ENCODE results near the gene RALY. TPM values are rescaled to one million over a fixed set of nuclear protein-coding genes. Genes with fewer than 3 reads are reported as not detected.

The RALY gene
- total RNA-seq, 1 experiment from 2014 or later = 164 TPM

GRCh38 chr20:34112600-34113101 lies 118.9 kb downstream of the RALY start:
- peak; percentile 29 for ATAC-seq

DNA sequence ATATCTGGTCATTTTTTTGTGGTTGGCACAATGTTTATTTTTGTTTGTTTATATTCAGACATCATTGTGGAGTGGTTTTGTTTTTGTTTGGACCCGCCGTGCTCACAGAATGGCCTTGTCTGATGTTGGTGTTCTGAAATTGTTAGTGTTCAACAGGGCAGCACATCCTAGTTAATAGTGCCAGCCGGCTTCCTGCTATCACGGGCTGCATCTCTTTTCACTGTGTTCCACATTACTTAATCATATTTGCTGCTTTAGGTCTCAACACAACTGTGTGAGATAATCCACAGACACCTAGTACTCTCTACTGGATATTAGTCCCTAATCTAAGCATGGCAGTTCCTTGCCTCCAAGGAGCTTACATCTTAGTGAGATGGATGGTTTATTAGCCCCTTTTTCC lies 121.1 kb downstream of the RALY start:
- peaks cover 13% of the 10 kb centered on the region; the same call in 1 of the 2 replicates for H3K36me3 ChIP-seq (ENCODE audit: control insufficient read depth, insufficient read depth, low read length)
- no peak overlapping the region for H3K27ac ChIP-seq (ENCODE audit: low read length)
- H3K4me1 ChIP-seq (ENCODE audit: control insufficient read depth, insufficient read depth, low read length) = peaks cover 6% of the 10 kb centered on the region; the same call in 1 of the 2 replicates
- POLR2A ChIA-PET = no interaction called here
- H3K27me3 ChIP-seq (ENCODE audit: control insufficient read depth, insufficient read depth, low read length) = no peaks in the 10 kb centered on the region
- BruUV-seq (replicated peaks) = no TSS peak
- no peak for ATAC-seq
- intact Hi-C loops (cut with micrococcal nuclease; ENCODE audit: unreplicated experiment) (no loop called here), in situ Hi-C loops (cut with HindIII; ENCODE audit: low pct_unique_long_range_greater_than_20kb, low sequenced_read_pairs) (no loop called here)
- H3K9me3 ChIP-seq (ENCODE audit: control insufficient read depth, insufficient read depth, low read depth, low read length) = no peaks in the 10 kb centered on the region
- DNase-seq (ENCODE audit: low read depth, low spot score) = no peak
- CTCF ChIA-PET = no interaction called here
- no peak for TF ChIP-seq SIN3A (IDR thresholded peaks at IDR 0.05; ENCODE audit: borderline replicate concordance, insufficient read depth, low read depth, low read length)
- TF ChIP-seq TCF7L2 (IDR thresholded peaks at IDR 0.05; ENCODE audit: low read depth, low read length) = no peak
- no peak for TF ChIP-seq REST (IDR thresholded peaks at IDR 0.05; ENCODE audit: insufficient read depth in 1 of 2, low read depth in 2 of 2, low read length in 1 of 2)
- TF ChIP-seq POLR2AphosphoS5 (IDR thresholded peaks at IDR 0.05; ENCODE audit: low read depth, low read length) = no peak
- TF ChIP-seq, protein P1, sequence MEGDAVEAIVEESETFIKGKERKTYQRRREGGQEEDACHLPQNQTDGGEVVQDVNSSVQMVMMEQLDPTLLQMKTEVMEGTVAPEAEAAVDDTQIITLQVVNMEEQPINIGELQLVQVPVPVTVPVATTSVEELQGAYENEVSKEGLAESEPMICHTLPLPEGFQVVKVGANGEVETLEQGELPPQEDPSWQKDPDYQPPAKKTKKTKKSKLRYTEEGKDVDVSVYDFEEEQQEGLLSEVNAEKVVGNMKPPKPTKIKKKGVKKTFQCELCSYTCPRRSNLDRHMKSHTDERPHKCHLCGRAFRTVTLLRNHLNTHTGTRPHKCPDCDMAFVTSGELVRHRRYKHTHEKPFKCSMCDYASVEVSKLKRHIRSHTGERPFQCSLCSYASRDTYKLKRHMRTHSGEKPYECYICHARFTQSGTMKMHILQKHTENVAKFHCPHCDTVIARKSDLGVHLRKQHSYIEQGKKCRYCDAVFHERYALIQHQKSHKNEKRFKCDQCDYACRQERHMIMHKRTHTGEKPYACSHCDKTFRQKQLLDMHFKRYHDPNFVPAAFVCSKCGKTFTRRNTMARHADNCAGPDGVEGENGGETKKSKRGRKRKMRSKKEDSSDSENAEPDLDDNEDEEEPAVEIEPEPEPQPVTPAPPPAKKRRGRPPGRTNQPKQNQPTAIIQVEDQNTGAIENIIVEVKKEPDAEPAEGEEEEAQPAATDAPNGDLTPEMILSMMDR (IDR thresholded peaks at IDR 0.05) = no peak
- H3K4me3 ChIP-seq (ENCODE audit: low read depth in 2 of 2, low read length in 2 of 2) = no peak overlapping the region

More at GRCh38 chr20:34112600-34113101, 118.9 kb downstream of the RALY start:
- no peak for TF ChIP-seq SIN3A (IDR thresholded peaks at IDR 0.05; ENCODE audit: borderline replicate concordance, insufficient read depth, low read depth, low read length)
- no peak for TF ChIP-seq TCF7L2 (IDR thresholded peaks at IDR 0.05; ENCODE audit: low read depth, low read length)
- no peak for TF ChIP-seq REST (IDR thresholded peaks at IDR 0.05; ENCODE audit: insufficient read depth in 1 of 2, low read depth in 2 of 2, low read length in 1 of 2)
- TF ChIP-seq POLR2AphosphoS5 (IDR thresholded peaks at IDR 0.05; ENCODE audit: low read depth, low read length) = no peak
- H3K9me3 ChIP-seq (ENCODE audit: control insufficient read depth, insufficient read depth, low read depth, low read length) = no peaks in the 10 kb centered on the region
- TSS peak; percentile 96 for BruUV-seq (replicated peaks)
- in situ Hi-C loops (cut with HindIII; ENCODE audit: low pct_unique_long_range_greater_than_20kb, low sequenced_read_pairs) = no loop called here
- intact Hi-C loops (cut with micrococcal nuclease; ENCODE audit: unreplicated experiment) = no loop called here
- H3K36me3 ChIP-seq (ENCODE audit: control insufficient read depth, insufficient read depth, low read length) = peaks cover 25% of the 10 kb centered on the region
- H3K4me1 ChIP-seq (ENCODE audit: control insufficient read depth, insufficient read depth, low read length) = peaks cover 22% of the 10 kb centered on the region; the same call in 1 of the 2 replicates
- ChIA-PET CTCF (interaction anchor here (0.6 to 0.7 kb wide), 4 partner anchors 23 to 249 kb away, joined by 3 to 10 read pairs (median 4); no protein-coding TSS in a partner anchor), POLR2A (interaction anchor here (0.7 to 1.2 kb wide), 4 partner anchors 12 to 410 kb away, joined by 3 to 9 read pairs (median 4); no protein-coding TSS in a partner anchor)
- no peaks in the 10 kb centered on the region for H3K27me3 ChIP-seq (ENCODE audit: control insufficient read depth, insufficient read depth, low read length)
- peak overlapping the region; percentile 98 for H3K27ac ChIP-seq (ENCODE audit: low read length)
- DNase-seq (ENCODE audit: low read depth, low spot score) = no peak
- peak overlapping the region; percentile 79 to 99 for H3K4me3 ChIP-seq (ENCODE audit: low read depth in 2 of 2, low read length in 2 of 2)
